ENCODE results near the gene IRAK1BP1. TPM values are rescaled to one million over a fixed set of nuclear protein-coding genes. Genes with fewer than 3 reads are reported as not detected.

IRAK1BP1 gene
- total RNA-seq, 1 experiment from 2014 or later: 4.3 TPM

- no peak overlapping the region for H3K4me3 ChIP-seq
- H3K9me3 ChIP-seq (ENCODE audit: insufficient read depth, low read depth): no peaks in the 10 kb centered on the region
- no peaks in the 10 kb centered on the region for H3K36me3 ChIP-seq (ENCODE audit: low read depth)
- intact Hi-C loops (cut with micrococcal nuclease; ENCODE audit: unreplicated experiment): no loop called here
- no peaks in the 10 kb centered on the region for H3K79me2 ChIP-seq (ENCODE audit: low read depth)
- ChIA-PET POLR2A (ENCODE audit: unreplicated experiment) (no interaction called here), CTCF (no interaction called here)
- H4K20me1 ChIP-seq (ENCODE audit: insufficient read depth): no peaks in the 10 kb centered on the region
- no peak for DNase-seq
- no peaks in the 10 kb centered on the region for H3K27me3 ChIP-seq (ENCODE audit: insufficient read depth, low read depth)
- no TSS peak for BruUV-seq (replicated peaks)
- no peaks in the 10 kb centered on the region for H3F3A ChIP-seq (ENCODE audit: insufficient read depth, low read depth)
- no peak overlapping the region for H3K4me2 ChIP-seq
- TF ChIP-seq, protein P1, sequence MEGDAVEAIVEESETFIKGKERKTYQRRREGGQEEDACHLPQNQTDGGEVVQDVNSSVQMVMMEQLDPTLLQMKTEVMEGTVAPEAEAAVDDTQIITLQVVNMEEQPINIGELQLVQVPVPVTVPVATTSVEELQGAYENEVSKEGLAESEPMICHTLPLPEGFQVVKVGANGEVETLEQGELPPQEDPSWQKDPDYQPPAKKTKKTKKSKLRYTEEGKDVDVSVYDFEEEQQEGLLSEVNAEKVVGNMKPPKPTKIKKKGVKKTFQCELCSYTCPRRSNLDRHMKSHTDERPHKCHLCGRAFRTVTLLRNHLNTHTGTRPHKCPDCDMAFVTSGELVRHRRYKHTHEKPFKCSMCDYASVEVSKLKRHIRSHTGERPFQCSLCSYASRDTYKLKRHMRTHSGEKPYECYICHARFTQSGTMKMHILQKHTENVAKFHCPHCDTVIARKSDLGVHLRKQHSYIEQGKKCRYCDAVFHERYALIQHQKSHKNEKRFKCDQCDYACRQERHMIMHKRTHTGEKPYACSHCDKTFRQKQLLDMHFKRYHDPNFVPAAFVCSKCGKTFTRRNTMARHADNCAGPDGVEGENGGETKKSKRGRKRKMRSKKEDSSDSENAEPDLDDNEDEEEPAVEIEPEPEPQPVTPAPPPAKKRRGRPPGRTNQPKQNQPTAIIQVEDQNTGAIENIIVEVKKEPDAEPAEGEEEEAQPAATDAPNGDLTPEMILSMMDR (conservative IDR thresholded peaks at IDR 0.05): no peak
- no peak for TF ChIP-seq EZH2 (IDR thresholded peaks at IDR 0.05; ENCODE audit: low read depth)
- H2AFZ ChIP-seq: no peak overlapping the region
- no peak overlapping the region for H3K27ac ChIP-seq
- H3K9me2 ChIP-seq (ENCODE audit: insufficient read depth): no peaks in the 10 kb centered on the region
- H3K4me1 ChIP-seq (replicated peaks; ENCODE audit: insufficient read depth): no peaks in the 10 kb centered on the region
Measured at GRCh38 chr6:78842953-78843352, 24.4 kb upstream of the IRAK1BP1 start.

DNA sequence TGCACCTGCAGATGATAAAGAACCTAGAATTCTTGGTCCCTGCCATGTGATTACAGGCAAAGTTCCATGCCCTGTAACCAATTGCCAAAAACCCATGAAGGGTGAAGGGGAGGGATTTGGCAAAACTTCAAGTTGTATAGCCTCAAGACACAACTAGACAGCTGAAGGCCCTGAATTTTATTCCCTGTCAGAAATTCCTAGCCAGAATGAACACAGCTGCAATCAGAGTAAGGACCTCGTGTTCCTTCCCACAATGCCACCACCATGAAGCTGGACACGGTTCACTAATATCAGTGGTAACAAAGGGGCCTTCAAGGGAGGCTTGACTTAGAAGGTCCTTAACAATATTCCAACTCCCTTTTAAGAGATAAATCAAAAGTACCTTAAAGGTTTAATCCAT lies 22.5 kb upstream of the IRAK1BP1 start:
- H3K9me3 ChIP-seq (ENCODE audit: insufficient read depth, low read depth): no peaks in the 10 kb centered on the region
- DNase-seq: no peak
- no peak overlapping the region for H2AFZ ChIP-seq
- ChIA-PET POLR2A (ENCODE audit: unreplicated experiment) (no interaction called here), CTCF (no interaction called here)
- no peaks in the 10 kb centered on the region for H3K36me3 ChIP-seq (ENCODE audit: low read depth)
- H3K79me2 ChIP-seq (ENCODE audit: low read depth): no peaks in the 10 kb centered on the region
- no TSS peak for BruUV-seq (replicated peaks)
- no peaks in the 10 kb centered on the region for H3K9me2 ChIP-seq (ENCODE audit: insufficient read depth)
- TF ChIP-seq, protein P1 (conservative IDR thresholded peaks at IDR 0.05): no peak
- TF ChIP-seq EZH2 (IDR thresholded peaks at IDR 0.05; ENCODE audit: low read depth): no peak
- no peak overlapping the region for H3K4me2 ChIP-seq
- no peaks in the 10 kb centered on the region for H3K27me3 ChIP-seq (ENCODE audit: insufficient read depth, low read depth)
- H3F3A ChIP-seq (ENCODE audit: insufficient read depth, low read depth): no peaks in the 10 kb centered on the region
- intact Hi-C loops (cut with micrococcal nuclease; ENCODE audit: unreplicated experiment): no loop called here
- no peak overlapping the region for H3K27ac ChIP-seq
- no peak overlapping the region for H3K4me3 ChIP-seq
- H4K20me1 ChIP-seq (ENCODE audit: insufficient read depth): no peaks in the 10 kb centered on the region
- no peaks in the 10 kb centered on the region for H3K4me1 ChIP-seq (replicated peaks; ENCODE audit: insufficient read depth)

GRCh38 chr6:78845567-78845966 lies 21.8 kb upstream of the IRAK1BP1 start:
- Histone ChIP-seq H3K4me3 (no peak overlapping the region), H3K9me2 (ENCODE audit: insufficient read depth) (no peaks in the 10 kb centered on the region), H3K9me3 (ENCODE audit: insufficient read depth, low read depth) (no peaks in the 10 kb centered on the region), H4K20me1 (ENCODE audit: insufficient read depth) (no peaks in the 10 kb centered on the region), H2AFZ (no peak overlapping the region), H3K4me1 (replicated peaks; ENCODE audit: insufficient read depth) (no peaks in the 10 kb centered on the region), H3K4me2 (no peak overlapping the region), H3F3A (ENCODE audit: insufficient read depth, low read depth) (no peaks in the 10 kb centered on the region), H3K27me3 (ENCODE audit: insufficient read depth, low read depth) (no peaks in the 10 kb centered on the region), H3K27ac (no peak overlapping the region), H3K79me2 (ENCODE audit: low read depth) (no peaks in the 10 kb centered on the region), H3K36me3 (ENCODE audit: low read depth) (no peaks in the 10 kb centered on the region)
- BruUV-seq (replicated peaks): no TSS peak
- ChIA-PET POLR2A (ENCODE audit: unreplicated experiment) (no interaction called here), CTCF (no interaction called here)
- intact Hi-C loops (cut with micrococcal nuclease; ENCODE audit: unreplicated experiment): no loop called here
- no peak for DNase-seq
- TF ChIP-seq, protein P1 (conservative IDR thresholded peaks at IDR 0.05): no peak
- no peak for TF ChIP-seq EZH2 (IDR thresholded peaks at IDR 0.05; ENCODE audit: low read depth)

All from PC-9 (cell line).